Endodermal cell (in vitro differentiated cells): Measurements from ENCODE around the gene COMMD8. TPM values are rescaled to one million over a fixed set of nuclear protein-coding genes. Genes with fewer than 3 reads are reported as not detected.

ENCODE experiments used
- DNase-seq: peaks from one replicate; pipeline ENCODE4 v3.0.0-alpha.2; 2017
- H3K27ac ChIP-seq: 2 replicates; pipeline ENCODE4 v1.5.1; 2013; ENCODE audit warnings: mild to moderate bottlenecking, low read depth, low read length, moderate library complexity
- H3K27me3 ChIP-seq: 2 replicates; pipeline ENCODE4 v1.6.1; 2013; ENCODE audit warnings: mild to moderate bottlenecking, low read length, moderate library complexity; ENCODE audit not compliant: insufficient read depth, control insufficient read depth, poor library complexity, severe bottlenecking
- H3K36me3 ChIP-seq: 2 replicates; pipeline ENCODE4 v1.7.0; 2013; ENCODE audit warnings: mild to moderate bottlenecking, low read length, moderate library complexity; ENCODE audit not compliant: control insufficient read depth, insufficient read depth
- H3K4me1 ChIP-seq: one replicate; pipeline ENCODE4 v1.7.0; 2013; ENCODE audit warnings: low read length; ENCODE audit not compliant: control insufficient read depth, insufficient read depth
- H3K4me3 ChIP-seq: 2 replicates; pipeline ENCODE4 v1.5.1; 2013; ENCODE audit warnings: mild to moderate bottlenecking, low read length, moderate library complexity
- H3K9ac ChIP-seq: 2 replicates; pipeline ENCODE4 v1.6.1; 2013; ENCODE audit warnings: mild to moderate bottlenecking, low read length, moderate library complexity; ENCODE audit not compliant: poor library complexity, severe bottlenecking; ENCODE audit errors: extremely low read depth
- H3K9me3 ChIP-seq: 2 replicates; pipeline ENCODE4 v1.6.1; 2013; ENCODE audit warnings: mild to moderate bottlenecking, low read length, moderate library complexity; ENCODE audit not compliant: control insufficient read depth
- H3K27ac Mint-ChIP-seq: 2 replicates; pipeline ENCODE4 v1.8.0; 2020; ENCODE audit warnings: mixed read lengths
- H3K27me3 Mint-ChIP-seq: 2 replicates; pipeline ENCODE4 v1.8.0; 2021; ENCODE audit warnings: mild to moderate bottlenecking, mixed read lengths; ENCODE audit not compliant: insufficient read depth
- H3K36me3 Mint-ChIP-seq: 2 replicates; pipeline ENCODE4 v1.8.0; 2020; ENCODE audit warnings: low read depth, mixed read lengths
- H3K4me1 Mint-ChIP-seq: 2 replicates; pipeline ENCODE4 v1.8.0; 2020; ENCODE audit warnings: mixed read lengths
- H3K4me3 Mint-ChIP-seq: 2 replicates; pipeline ENCODE4 v1.8.0; 2020; ENCODE audit warnings: mild to moderate bottlenecking, moderate library complexity, mixed read lengths
- H3K9me3 Mint-ChIP-seq: 2 replicates; pipeline ENCODE4 v1.8.0; 2020; ENCODE audit warnings: mild to moderate bottlenecking, mixed read lengths
- CTCF ChIP-seq: fragments of 200-600 bp; sonication (generic); conservative IDR thresholded peaks from 2 replicates; pipeline ENCODE4 v1.5.0; 2021; ENCODE audit warnings: antibody characterized with exemption, mild to moderate bottlenecking
- WGBS, 2 experiments: methylation state at CpG; one replicate each; pipeline versions ENCODE4 v1.1.5 to v1.1.7; 2013; ENCODE audit warnings: missing lambda C conversion rate in 2 of 2, mixed read lengths in 1 of 2; ENCODE audit not compliant: insufficient coverage in 1 of 2, insufficient read length in 1 of 2; 5-methylcytosine and 5-hydroxymethylcytosine counted together
- total RNA-seq, 2 donors: library from RNA; stranded (reverse); fragmentation: NEBNext Ultra II Directional in 1 of 2; extraction: Animal tissue kit (Norgen Biotek cat#: 25700) in 1 of 2; gene quantifications; 2 replicates in 1 of 2; 3 replicates in 1 of 2; pipeline ENCODE4 v1.2.1, GENCODE V29; 2021

Gene COMMD8
- total RNA-seq, 2 donors from 2014 or later, result 14.7 to 17.9 TPM

- H3K4me1 ChIP-seq, result no peaks in the 10 kb centered on the region
- H3K9me3 Mint-ChIP-seq, result no peaks in the 10 kb centered on the region
- no peak overlapping the region for H3K27ac Mint-ChIP-seq
- no peaks in the 10 kb centered on the region for H3K27me3 Mint-ChIP-seq
- no peak for TF ChIP-seq CTCF
- no peaks in the 10 kb centered on the region for H3K36me3 ChIP-seq
- no peak for DNase-seq
- no peak overlapping the region for H3K9ac ChIP-seq
- H3K27me3 ChIP-seq, result no peaks in the 10 kb centered on the region
- no peaks in the 10 kb centered on the region for H3K36me3 Mint-ChIP-seq
- H3K4me3 ChIP-seq, result no peak overlapping the region
- WGBS, 2 experiments, result 77 to 81% methylated on average over 4 to 6 of the region's 6 CpGs
- H3K9me3 ChIP-seq, result no peaks in the 10 kb centered on the region
- no peak overlapping the region for H3K27ac ChIP-seq
- no peaks in the 10 kb centered on the region for H3K4me1 Mint-ChIP-seq
- H3K4me3 Mint-ChIP-seq, result no peak overlapping the region
Measured at GRCh38 chr4:47498899-47499298, 35.4 kb upstream of the COMMD8 start.

- WGBS, 2 experiments, result 0 to 75% methylated on average over 1 to 4 of the region's 4 CpGs
- Mint-ChIP-seq H3K4me3 (no peak overlapping the region), H3K9me3 (no peaks in the 10 kb centered on the region), H3K27me3 (peaks cover 2% of the 10 kb centered on the region), H3K36me3 (no peaks in the 10 kb centered on the region), H3K4me1 (peaks cover 4% of the 10 kb centered on the region), H3K27ac (no peak overlapping the region)
- no peak for DNase-seq
- Histone ChIP-seq H3K36me3 (no peaks in the 10 kb centered on the region), H3K9me3 (peaks cover under 1% of the 10 kb centered on the region), H3K27me3 (no peaks in the 10 kb centered on the region), H3K4me1 (no peaks in the 10 kb centered on the region), H3K9ac (no peak overlapping the region), H3K27ac (no peak overlapping the region), H3K4me3 (no peak overlapping the region)
- TF ChIP-seq CTCF, result no peak
Measured at GRCh38 chr4:47494124-47494430, 30.6 kb upstream of the COMMD8 start.

- Histone ChIP-seq H3K27me3 (no peaks in the 10 kb centered on the region), H3K9me3 (peaks cover 7% of the 10 kb centered on the region), H3K4me1 (no peaks in the 10 kb centered on the region), H3K36me3 (no peaks in the 10 kb centered on the region), H3K9ac (no peak overlapping the region), H3K4me3 (no peak overlapping the region), H3K27ac (no peak overlapping the region)
- H3K36me3 Mint-ChIP-seq, result no peaks in the 10 kb centered on the region
- no peak overlapping the region for H3K27ac Mint-ChIP-seq
- H3K4me3 Mint-ChIP-seq, result no peak overlapping the region
- H3K4me1 Mint-ChIP-seq, result peaks cover 4% of the 10 kb centered on the region
- no peak for TF ChIP-seq CTCF
- peaks cover 5% of the 10 kb centered on the region for H3K9me3 Mint-ChIP-seq
- peaks cover 2% of the 10 kb centered on the region for H3K27me3 Mint-ChIP-seq
- WGBS, 2 experiments, result 80 to 92% methylated on average over 1 to 3 of the region's 3 CpGs
- no peak for DNase-seq
Measured at GRCh38 chr4:47493238-47494123, 30.0 kb upstream of the COMMD8 start.
